NOMO-1 treated with DMSO at 0.1 percent for 48 hours (cell line): ENCODE results near the gene RHOBTB1.
"Not testable (repeated sequence)": the region's sequence is repeated elsewhere in the genome, so short reads cannot be mapped to it uniquely, and the experiment has no call there.

ENCODE experiments used
- DNase-seq: peaks from one replicate; lab custom pipeline; 2025; ENCODE audit not compliant: unreplicated experiment; lab: John Stamatoyannopoulos, UW

Gene RHOBTB1

GRCh38 chr10:60944058-60944909, at the start of gene RHOBTB1:
Gene RHOBTB1 (minus strand): TSS chr10:60944185. CDS start chr10:60911542, 32,643 bp downstream.
- no peak for DNase-seq

- no peak for DNase-seq
Measured at GRCh38 chr10:60992636-60993035, 48.7 kb upstream of the RHOBTB1 start.

GRCh38 chr10:60990663-60991062, 46.7 kb upstream of the RHOBTB1 start:
- DNase-seq = no peak

- no peak for DNase-seq
Measured at GRCh38 chr10:60989400-60989876, 45.5 kb upstream of the RHOBTB1 start.

- DNase-seq = no peak
Measured at GRCh38 chr10:60986791-60987190, 42.8 kb upstream of the RHOBTB1 start.

GRCh38 chr10:60985951-60986350, 42.0 kb upstream of the RHOBTB1 start:
- DNase-seq = no peak

GRCh38 chr10:60980997-60981396, 37.0 kb upstream of the RHOBTB1 start:
- no peak for DNase-seq

GRCh38 chr10:60979667-60980104, 35.7 kb upstream of the RHOBTB1 start:
- no peak for DNase-seq

- DNase-seq = no peak
Measured at GRCh38 chr10:60978287-60979115, 34.5 kb upstream of the RHOBTB1 start.

GRCh38 chr10:60977161-60978122, 33.5 kb upstream of the RHOBTB1 start:
- no peak for DNase-seq

- no peak for DNase-seq
Measured at GRCh38 chr10:60976687-60977086, 32.7 kb upstream of the RHOBTB1 start.

- no peak for DNase-seq
Measured at GRCh38 chr10:60975716-60976115, 31.7 kb upstream of the RHOBTB1 start.

GRCh38 chr10:60974463-60975149, 30.6 kb upstream of the RHOBTB1 start:
- DNase-seq = no peak

GRCh38 chr10:60973086-60973485, 29.1 kb upstream of the RHOBTB1 start:
- DNase-seq = no peak

GRCh38 chr10:60972181-60972580, 28.2 kb upstream of the RHOBTB1 start:
- not testable (repeated sequence) for DNase-seq

- DNase-seq = no peak
Measured at GRCh38 chr10:60970526-60970925, 26.5 kb upstream of the RHOBTB1 start.

- no peak for DNase-seq
Measured at GRCh38 chr10:60968504-60968903, 24.5 kb upstream of the RHOBTB1 start.

- no peak for DNase-seq
Measured at GRCh38 chr10:60967854-60968484, 24.0 kb upstream of the RHOBTB1 start.

GRCh38 chr10:60967260-60967659, 23.3 kb upstream of the RHOBTB1 start:
- no peak for DNase-seq

- DNase-seq = no peak
Measured at GRCh38 chr10:60965696-60966095, 21.7 kb upstream of the RHOBTB1 start.
